OCI-LY7 (cell line): ENCODE measurements around the gene PPIB. TPM values are rescaled to one million over a fixed set of nuclear protein-coding genes. Genes with fewer than 3 reads are reported as not detected.

Experiments
- BruUV-seq: library from RNA; stranded (reverse); fragments of 400-500 nt; replicated peaks from 2 replicates; lab custom pipeline; 2021; lab: Mats Ljungman, UMichigan
- CTCF ChIA-PET: fragments of 300-600 bp; sonication (Branson Sonifier 250); formaldehyde crosslinking; loops from one replicate; lab custom pipeline; 2022; ENCODE audit warnings: antibody characterized with exemption; ENCODE audit not compliant: unreplicated experiment; lab: Charles Lee
- POLR2A ChIA-PET: fragments of 300-600 bp; sonication (Branson Sonifier 250); formaldehyde crosslinking; loops from one replicate; lab custom pipeline; 2022; ENCODE audit warnings: antibody characterized with exemption; lab: Charles Lee
- DNase-seq: peaks from one replicate; pipeline ENCODE4 v3.0.0-alpha.2; 2015; ENCODE audit warnings: low spot score
- H2AFZ ChIP-seq: fragments of 200-600 bp; sonication (generic), shearing (Covaris generic); 2 replicates; pipeline ENCODE4 v1.6.1; 2014; ENCODE audit warnings: mild to moderate bottlenecking, antibody characterized with exemption, low read length, moderate library complexity
- H3K27ac ChIP-seq: fragments of 200-600 bp; sonication (generic); 2 replicates; pipeline ENCODE4 v1.5.1; 2014; ENCODE audit warnings: mixed run types, low read depth, mild to moderate bottlenecking, moderate library complexity, low read length, inconsistent platforms; ENCODE audit not compliant: poor library complexity, severe bottlenecking
- H3K36me3 ChIP-seq: fragments of 200-600 bp; sonication (generic); 2 replicates; pipeline ENCODE4 v1.6.1; 2014; ENCODE audit warnings: mild to moderate bottlenecking, antibody characterized with exemption, low read length, moderate library complexity, mixed read lengths; ENCODE audit not compliant: insufficient read depth
- H3K4me1 ChIP-seq: fragments of 200-600 bp; sonication (generic); 2 replicates; pipeline ENCODE4 v1.5.1; 2014; ENCODE audit warnings: mild to moderate bottlenecking, low read length; ENCODE audit not compliant: insufficient read depth, poor library complexity, severe bottlenecking
- H3K4me2 ChIP-seq: fragments of 200-600 bp; sonication (generic); 2 replicates; pipeline ENCODE4 v1.6.1; 2014; ENCODE audit warnings: mild to moderate bottlenecking, low read length
- H3K4me3 ChIP-seq: fragments of 200-600 bp; sonication (generic); 2 replicates; pipeline ENCODE4 v1.5.1; 2014; ENCODE audit warnings: mild to moderate bottlenecking, low read depth, low read length; ENCODE audit not compliant: poor library complexity, severe bottlenecking
- H3K79me2 ChIP-seq: fragments of 200-600 bp; sonication (generic); 2 replicates; pipeline ENCODE4 v1.6.1; 2016; ENCODE audit warnings: low read depth, mild to moderate bottlenecking, low read length, moderate library complexity, mixed read lengths; ENCODE audit not compliant: insufficient read depth
- H3K9me2 ChIP-seq: fragments of 200-600 bp; sonication (generic); 2 replicates; pipeline ENCODE4 v1.6.1; 2016; ENCODE audit warnings: mild to moderate bottlenecking, low read length, mixed read lengths; ENCODE audit not compliant: insufficient read depth
- H3K9me3 ChIP-seq: fragments of 200-600 bp; sonication (generic); 2 replicates; pipeline ENCODE4 v1.6.1; 2014; ENCODE audit warnings: mild to moderate bottlenecking, mixed run types, low read length, mixed read lengths
- H4K20me1 ChIP-seq: fragments of 200-600 bp; sonication (generic); 2 replicates; pipeline ENCODE4 v1.6.1; 2014; ENCODE audit warnings: mild to moderate bottlenecking, antibody characterized with exemption, low read length, moderate library complexity, mixed read lengths; ENCODE audit not compliant: insufficient read depth
- EZH2phosphoT487 ChIP-seq: fragments of 200-600 bp; sonication (generic); IDR thresholded peaks from 2 replicates; pipeline ENCODE4 v1.6.1; 2018; ENCODE audit warnings: low read depth, borderline replicate concordance, mild to moderate bottlenecking, mixed run types, antibody characterized with exemption, low read length, moderate library complexity, mixed read lengths
- intact Hi-C: fragments of 100-400 bp; cut with micrococcal nuclease; formaldehyde crosslinking; loops from one replicate; pipeline ENCODE4 v1.10.0; 2022; ENCODE audit not compliant: unreplicated experiment
- total RNA-seq, 2 experiments: library from RNA; depleted of rRNA in 1 of 2; stranded (reverse); fragments of >200 nt in 1 of 2; shearing (Covaris generic) in 1 of 2; gene quantifications; 2 replicates each; pipeline ENCODE4 v1.2.3, GENCODE V29; 2014 to 2022
- TF ChIP-seq, protein P1 (sequence below): fragments of 200-600 bp; sonication (generic); conservative IDR thresholded peaks from 2 replicates; pipeline ENCODE4 v1.5.1; 2014; ENCODE audit warnings: mild to moderate bottlenecking, antibody characterized with exemption, low read length, moderate library complexity, mixed read lengths

Gene PPIB
- total RNA-seq, 2 experiments from 2014 or later = 243 to 307 TPM

DNA sequence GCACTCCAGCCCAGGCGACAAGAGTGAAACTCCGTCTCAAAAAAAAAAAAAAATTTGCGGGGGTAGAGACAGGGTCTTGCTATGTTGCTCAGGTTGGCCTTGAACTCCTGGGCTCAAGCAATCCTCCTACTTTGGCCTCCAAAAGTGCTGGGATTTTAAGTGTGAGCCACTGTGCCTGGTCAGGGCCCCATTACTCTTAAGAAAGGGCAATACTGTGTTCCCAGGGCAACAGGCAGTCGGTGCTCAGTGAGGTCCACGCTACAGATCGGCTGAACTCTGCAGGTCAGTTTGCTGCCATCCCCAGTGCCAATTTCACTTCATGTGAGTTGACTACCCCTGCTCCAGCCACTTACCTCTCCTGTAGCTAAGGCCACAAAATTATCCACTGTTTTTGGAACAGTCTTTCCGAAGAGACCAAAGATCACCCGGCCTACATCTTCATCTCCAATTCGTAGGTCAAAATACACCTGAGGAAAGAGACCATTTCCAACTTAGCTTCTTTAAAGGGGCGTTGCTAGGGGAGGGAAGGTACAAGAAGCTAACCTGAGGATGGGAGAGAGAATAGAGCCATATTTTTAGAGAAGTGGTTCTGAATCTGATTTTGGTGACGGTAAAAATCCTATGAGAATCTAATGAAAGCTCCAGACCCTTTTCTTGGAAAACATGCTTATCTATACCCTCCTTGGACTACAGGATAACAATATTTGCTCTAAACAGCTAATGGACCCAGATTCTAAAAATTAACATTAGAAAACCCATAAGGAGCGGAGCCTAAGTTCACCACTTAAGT, 939 bp downstream of the PPIB start:
- Histone ChIP-seq H3K4me3 (peak overlapping the region; percentile 86), H3K79me2 (peaks cover 27% of the 10 kb centered on the region), H2AFZ (no peak overlapping the region), H3K27ac (peak overlapping the region; percentile 45), H3K36me3 (peaks cover 44% of the 10 kb centered on the region), H3K9me3 (no peaks in the 10 kb centered on the region), H3K4me2 (peak overlapping the region; percentile 74), H3K4me1 (peaks cover 37% of the 10 kb centered on the region), H4K20me1 (0 out of 2 replicates have a peak, but pooled peaks cover 4% of the 10 kb centered on the region), H3K9me2 (no peaks in the 10 kb centered on the region)
- POLR2A ChIA-PET = interaction anchor here (1.0 to 2.0 kb wide), 2 partner anchors 12 to 51 kb away, joined by 3 to 14 read pairs; no protein-coding TSS in a partner anchor
- DNase-seq = peak; percentile 29
- CTCF ChIA-PET = interaction anchor here (1.2 kb wide), 1 partner anchor 9 kb away, joined by 3 read pairs; no protein-coding TSS in a partner anchor
- intact Hi-C loops = loop anchor here (2.0 to 5.0 kb wide), 2 partner anchors 195 to 225 kb away; partner anchors contain the start of genes CSNK1G1 and TRIP4
- TF ChIP-seq, protein P1, sequence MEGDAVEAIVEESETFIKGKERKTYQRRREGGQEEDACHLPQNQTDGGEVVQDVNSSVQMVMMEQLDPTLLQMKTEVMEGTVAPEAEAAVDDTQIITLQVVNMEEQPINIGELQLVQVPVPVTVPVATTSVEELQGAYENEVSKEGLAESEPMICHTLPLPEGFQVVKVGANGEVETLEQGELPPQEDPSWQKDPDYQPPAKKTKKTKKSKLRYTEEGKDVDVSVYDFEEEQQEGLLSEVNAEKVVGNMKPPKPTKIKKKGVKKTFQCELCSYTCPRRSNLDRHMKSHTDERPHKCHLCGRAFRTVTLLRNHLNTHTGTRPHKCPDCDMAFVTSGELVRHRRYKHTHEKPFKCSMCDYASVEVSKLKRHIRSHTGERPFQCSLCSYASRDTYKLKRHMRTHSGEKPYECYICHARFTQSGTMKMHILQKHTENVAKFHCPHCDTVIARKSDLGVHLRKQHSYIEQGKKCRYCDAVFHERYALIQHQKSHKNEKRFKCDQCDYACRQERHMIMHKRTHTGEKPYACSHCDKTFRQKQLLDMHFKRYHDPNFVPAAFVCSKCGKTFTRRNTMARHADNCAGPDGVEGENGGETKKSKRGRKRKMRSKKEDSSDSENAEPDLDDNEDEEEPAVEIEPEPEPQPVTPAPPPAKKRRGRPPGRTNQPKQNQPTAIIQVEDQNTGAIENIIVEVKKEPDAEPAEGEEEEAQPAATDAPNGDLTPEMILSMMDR = no peak
- no peak for TF ChIP-seq EZH2phosphoT487
- BruUV-seq = TSS peak; percentile 90

DNA sequence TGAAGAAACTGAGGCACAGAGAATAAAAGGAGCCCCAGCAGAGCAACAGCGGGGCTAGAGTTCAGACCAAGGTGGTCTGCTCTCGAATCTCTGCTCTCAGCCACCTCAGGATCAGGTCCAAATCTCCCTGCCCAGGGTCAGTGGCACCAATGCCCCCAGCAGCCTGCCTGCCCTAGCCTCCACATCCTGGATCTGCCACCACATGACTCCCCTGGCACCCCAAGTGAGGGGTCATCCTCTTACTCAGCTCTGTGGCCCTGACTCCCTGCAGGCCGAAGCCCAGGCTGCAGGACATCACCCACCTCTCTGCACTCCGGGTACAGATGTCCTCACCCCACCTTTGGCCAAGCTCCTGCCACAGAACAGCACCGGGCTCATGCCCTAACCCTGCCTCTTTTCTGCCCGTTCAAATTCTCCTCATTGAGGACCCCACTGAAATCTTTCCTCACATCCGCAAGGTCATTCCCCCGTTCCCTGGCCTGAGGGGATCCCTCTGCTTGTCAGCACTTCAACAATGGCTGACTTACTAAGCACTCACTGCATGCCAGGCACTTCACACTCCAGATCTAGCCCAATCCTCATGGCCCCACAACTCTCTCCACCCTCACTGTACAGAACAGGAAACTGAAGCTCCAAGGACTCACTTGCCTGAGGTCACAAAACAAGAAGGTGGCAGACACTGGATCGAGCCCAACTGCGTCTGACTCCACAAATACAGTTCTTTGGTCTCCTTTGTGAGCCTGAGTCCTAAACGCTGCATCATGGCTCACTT, 4.3 kb downstream of the PPIB start:
- no TSS peak for BruUV-seq
- no peaks in the 10 kb centered on the region for H3K9me2 ChIP-seq
- ChIA-PET CTCF (no interaction called here), POLR2A (no interaction called here)
- intact Hi-C loops = no loop called here
- H3K4me2 ChIP-seq = peak overlapping the region; percentile 19; the same call in 1 of the 2 replicates
- H3K36me3 ChIP-seq = peaks cover 75% of the 10 kb centered on the region
- DNase-seq = no peak
- H3K9me3 ChIP-seq = no peaks in the 10 kb centered on the region
- 0 out of 2 replicates have a peak, but pooled peaks cover 8% of the 10 kb centered on the region for H4K20me1 ChIP-seq
- no peak overlapping the region for H3K4me3 ChIP-seq
- no peak overlapping the region for H2AFZ ChIP-seq
- TF ChIP-seq, protein P1 = no peak
- TF ChIP-seq EZH2phosphoT487 = no peak
- H3K79me2 ChIP-seq = peaks cover 46% of the 10 kb centered on the region
- H3K27ac ChIP-seq = no peak overlapping the region
- H3K4me1 ChIP-seq = peaks cover 44% of the 10 kb centered on the region
